AG09319 (cell line): Measurements from ENCODE around the gene SRBD1.

ENCODE experiments used
- DNase-seq: peaks from one replicate; pipeline ENCODE4 v3.0.0-alpha.2; 2010; ENCODE audit warnings: low read depth; ENCODE audit errors: extremely low read depth
- TF ChIP-seq, protein P1 (sequence below): IDR thresholded peaks from 2 replicates; pipeline ENCODE4 v1.5.1; 2011; ENCODE audit warnings: low read depth, mild to moderate bottlenecking, inconsistent platforms, low read length, moderate library complexity

SRBD1 gene

DNA sequence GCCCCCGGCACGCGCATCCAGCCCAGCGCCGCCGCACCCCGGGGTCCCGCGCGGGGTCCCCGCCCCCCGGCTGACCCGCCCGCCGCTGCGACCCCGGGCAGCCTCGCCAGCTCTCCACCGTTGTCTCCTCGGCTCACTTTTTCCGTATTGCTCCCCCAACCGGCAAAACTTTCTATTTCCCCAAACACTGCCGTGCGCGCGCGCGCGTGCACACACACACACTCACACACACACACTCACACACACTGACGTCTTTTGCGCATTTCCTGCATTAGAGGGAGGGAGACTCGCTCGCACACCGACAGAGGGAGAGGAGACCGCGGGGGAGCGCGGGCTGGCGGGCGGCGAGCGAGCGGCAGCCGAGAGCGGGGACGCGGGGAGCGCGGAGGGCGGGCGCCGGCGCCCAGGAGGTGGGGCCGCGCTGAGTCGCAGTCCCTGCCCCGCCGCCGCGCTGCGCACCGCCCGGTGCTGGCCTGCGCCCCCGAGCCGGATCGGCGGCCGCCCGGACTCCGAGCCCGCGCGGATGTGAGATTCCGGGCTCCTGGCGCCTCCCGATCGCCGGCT lies 39.9 kb upstream of the SRBD1 start:
- DNase-seq: peak; percentile 95
- TF ChIP-seq, protein P1, sequence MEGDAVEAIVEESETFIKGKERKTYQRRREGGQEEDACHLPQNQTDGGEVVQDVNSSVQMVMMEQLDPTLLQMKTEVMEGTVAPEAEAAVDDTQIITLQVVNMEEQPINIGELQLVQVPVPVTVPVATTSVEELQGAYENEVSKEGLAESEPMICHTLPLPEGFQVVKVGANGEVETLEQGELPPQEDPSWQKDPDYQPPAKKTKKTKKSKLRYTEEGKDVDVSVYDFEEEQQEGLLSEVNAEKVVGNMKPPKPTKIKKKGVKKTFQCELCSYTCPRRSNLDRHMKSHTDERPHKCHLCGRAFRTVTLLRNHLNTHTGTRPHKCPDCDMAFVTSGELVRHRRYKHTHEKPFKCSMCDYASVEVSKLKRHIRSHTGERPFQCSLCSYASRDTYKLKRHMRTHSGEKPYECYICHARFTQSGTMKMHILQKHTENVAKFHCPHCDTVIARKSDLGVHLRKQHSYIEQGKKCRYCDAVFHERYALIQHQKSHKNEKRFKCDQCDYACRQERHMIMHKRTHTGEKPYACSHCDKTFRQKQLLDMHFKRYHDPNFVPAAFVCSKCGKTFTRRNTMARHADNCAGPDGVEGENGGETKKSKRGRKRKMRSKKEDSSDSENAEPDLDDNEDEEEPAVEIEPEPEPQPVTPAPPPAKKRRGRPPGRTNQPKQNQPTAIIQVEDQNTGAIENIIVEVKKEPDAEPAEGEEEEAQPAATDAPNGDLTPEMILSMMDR: peak; percentile 41

DNA sequence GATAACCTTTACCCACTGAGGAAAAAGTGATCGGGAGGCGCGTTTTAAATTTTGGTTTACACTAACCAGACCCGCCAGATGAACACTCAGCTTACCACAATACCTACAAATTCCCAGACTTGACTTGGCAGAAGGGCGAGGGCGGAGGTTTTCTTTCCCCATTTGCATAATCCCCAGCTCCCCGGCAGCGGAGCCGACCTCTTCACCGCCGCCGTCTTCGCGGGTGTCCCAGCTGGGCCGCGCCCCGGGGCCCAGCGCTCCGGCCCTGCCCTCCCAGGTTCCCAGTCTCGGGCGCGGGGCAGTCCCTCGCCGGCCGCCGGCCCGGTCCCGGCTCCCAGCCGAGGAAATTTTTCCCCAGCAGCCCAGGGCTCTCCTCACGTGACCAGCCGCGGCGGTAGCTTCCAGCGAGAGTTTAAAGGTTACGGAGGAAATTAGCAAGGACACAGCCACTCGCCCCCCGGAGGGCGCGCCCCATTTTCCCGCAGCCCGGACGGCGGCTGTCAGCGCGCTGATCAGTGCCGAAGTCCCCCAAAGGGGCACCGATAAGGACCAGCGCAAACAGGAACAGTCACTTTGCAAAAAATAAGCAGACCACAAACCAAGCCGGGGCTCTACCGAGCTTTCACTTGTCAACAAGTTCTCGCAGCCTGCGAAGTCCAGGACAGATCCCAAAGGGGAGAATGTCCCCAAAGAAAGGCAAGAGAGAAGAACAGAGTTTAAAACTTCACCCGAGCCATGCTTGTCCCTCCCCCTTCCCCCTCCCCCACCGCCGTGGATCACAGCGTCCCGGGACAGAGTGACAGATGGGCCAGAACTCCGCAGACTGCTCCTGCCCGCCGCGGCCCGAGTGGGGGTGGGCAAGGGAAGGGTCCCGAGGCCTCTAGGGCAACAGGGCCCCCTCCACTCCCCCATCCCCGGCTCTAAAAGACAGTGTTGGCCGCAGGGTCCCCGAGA lies 39.1 kb upstream of the SRBD1 start:
- TF ChIP-seq, protein P1: no peak
- no peak for DNase-seq

DNA sequence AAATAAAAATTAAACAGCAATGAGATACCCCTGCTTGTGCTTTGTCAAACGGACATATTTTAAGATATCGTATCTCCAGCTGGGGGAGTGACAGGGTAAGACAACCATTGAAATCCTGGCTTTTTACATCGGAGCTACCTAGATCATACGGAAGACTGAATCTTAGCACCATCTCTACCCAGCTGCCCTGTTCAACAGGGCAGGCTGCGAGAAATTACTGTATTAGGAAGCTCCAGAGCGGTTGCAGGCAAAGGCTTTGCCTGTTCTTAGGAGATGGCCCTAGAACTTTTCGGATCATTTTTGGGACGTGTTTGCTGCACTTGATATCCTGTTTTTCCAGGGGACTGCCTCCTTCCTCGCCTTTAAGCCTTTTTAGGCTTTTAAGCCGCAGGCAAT lies 38.4 kb upstream of the SRBD1 start:
- TF ChIP-seq, protein P1: no peak; the same call in 1 of the 2 replicates
- DNase-seq: no peak

DNA sequence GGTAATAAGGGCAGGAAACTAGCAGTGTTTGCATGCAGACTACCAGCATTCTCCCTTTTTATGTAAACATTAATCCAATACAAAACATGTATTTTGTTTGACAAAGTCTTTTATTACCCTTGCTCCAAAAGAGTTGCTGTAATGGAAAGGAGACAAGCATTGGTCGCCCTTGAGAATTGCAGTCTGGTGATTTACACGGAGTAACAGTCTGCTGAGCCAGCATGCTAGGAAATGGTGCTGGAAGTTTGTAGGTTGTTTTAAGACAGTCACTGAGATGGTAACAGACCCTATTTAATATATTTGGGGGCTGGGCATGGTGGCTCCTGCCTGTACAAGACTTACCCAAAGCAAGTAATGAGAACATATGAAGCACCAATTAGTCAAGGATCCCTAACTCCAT lies 37.6 kb upstream of the SRBD1 start:
- no peak for DNase-seq
- TF ChIP-seq, protein P1: no peak

DNA sequence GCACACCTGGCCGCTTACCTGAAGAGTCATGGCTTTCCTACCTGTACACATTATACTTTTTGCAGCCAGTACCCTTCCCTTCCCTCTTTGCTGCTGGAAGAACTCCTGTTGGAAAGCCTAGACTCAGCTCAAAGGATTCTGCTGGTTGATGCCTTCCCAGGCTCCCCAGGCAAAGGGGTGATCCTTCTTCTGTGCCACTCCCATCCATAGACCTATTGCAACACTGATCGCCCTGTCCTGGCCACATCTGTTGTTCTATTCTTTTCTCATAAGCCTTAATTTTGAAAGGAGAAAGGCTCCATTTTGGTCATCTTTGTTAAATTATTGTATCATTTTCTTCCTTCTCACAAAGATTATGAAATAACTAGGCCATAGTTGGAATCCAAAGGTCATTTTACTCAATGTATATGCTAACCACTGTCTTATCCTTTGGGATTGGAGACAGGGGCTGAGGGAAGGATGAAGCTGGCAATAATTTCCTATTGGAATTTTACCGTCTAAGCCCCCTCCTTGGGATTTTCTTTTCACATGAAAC lies 37.0 kb upstream of the SRBD1 start:
- no peak for DNase-seq
- TF ChIP-seq, protein P1: no peak

DNA sequence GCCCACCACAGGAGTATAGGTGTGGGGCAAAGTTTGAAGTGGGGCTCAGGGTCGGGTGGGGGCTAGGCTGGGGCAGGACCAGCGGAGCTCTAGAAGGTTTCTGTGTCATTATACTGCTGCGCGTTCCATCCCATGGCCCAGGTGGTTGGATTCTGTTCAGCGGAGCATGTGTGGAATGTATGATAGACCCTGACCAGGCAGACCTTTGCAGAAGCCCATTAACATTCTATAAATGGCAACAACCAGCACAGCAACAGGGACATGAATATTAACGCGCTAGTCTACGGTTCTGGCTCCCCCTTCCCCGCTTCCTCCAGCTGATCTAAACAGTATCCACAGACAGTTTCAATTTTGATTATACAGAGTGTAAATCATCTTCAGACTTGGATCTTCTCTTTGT lies 36.3 kb upstream of the SRBD1 start:
- TF ChIP-seq, protein P1: no peak
- DNase-seq: no peak

DNA sequence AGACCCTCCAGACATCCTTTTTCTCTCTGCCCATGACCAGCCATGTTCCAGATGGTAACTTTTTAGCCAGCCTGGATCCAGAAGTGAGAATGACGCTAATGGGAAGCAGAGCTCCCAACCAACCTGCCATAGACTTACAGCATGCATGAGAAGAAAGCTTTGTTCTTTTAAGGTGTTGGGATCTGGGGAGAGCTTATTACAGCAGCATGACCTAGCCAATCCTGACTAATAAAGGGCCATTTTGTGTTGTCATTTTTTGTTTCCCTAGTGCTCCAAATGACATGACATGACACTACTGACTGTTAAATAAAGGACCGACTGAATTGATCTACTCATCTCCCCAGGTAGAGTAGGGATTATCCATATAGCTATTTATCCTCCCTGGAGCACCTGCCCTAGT lies 35.2 kb upstream of the SRBD1 start:
- no peak for DNase-seq
- TF ChIP-seq, protein P1: no peak
